HG03520 (cell line): ENCODE measurements around the gene RNF213.

ENCODE experiments used
- ATAC-seq: cut with Tn5 transposase; IDR thresholded peaks from one replicate; pipeline ENCODE4 v1.9.1; 2021; ENCODE audit warnings: mild to moderate bottlenecking, moderate library complexity; ENCODE audit not compliant: unreplicated experiment

The RNF213 gene

DNA sequence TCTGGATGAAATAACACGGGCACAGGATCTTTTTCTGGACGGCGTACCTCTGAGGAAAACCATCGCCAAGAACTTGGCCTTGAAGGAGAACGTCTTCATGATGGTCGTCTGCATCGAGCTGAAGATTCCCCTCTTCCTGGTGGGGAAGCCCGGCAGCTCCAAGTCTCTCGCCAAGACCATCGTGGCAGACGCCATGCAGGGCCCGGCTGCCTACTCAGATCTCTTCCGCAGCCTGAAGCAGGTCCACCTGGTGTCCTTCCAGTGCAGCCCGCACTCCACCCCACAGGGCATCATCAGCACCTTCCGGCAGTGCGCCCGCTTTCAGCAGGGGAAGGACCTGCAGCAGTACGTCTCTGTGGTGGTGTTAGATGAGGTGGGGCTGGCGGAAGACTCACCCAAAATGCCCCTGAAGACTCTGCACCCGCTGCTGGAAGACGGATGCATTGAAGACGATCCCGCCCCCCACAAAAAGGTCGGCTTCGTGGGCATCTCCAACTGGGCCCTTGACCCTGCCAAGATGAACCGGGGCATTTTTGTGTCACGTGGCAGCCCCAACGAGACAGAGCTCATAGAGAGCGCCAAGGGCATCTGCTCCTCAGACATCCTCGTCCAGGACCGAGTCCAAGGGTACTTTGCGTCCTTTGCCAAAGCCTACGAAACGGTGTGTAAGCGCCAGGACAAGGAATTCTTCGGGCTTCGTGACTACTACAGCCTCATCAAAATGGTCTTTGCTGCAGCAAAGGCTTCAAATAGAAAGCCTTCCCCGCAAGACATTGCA is 86.0 kb downstream of the RNF213 start:
- no peak for ATAC-seq

DNA sequence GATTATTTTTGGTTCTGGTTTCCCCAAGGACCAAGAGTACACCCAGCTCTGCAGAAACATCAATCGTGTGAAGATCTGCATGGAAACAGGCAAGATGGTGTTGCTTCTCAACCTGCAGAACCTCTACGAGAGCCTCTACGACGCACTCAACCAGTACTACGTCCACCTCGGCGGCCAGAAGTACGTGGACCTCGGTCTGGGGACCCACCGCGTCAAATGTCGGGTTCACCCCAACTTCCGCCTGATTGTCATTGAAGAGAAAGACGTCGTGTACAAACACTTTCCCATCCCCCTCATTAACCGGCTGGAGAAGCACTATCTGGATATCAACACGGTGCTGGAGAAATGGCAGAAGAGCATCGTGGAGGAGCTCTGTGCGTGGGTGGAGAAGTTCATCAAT is 86.9 kb downstream of the RNF213 start:
- no peak for ATAC-seq

DNA sequence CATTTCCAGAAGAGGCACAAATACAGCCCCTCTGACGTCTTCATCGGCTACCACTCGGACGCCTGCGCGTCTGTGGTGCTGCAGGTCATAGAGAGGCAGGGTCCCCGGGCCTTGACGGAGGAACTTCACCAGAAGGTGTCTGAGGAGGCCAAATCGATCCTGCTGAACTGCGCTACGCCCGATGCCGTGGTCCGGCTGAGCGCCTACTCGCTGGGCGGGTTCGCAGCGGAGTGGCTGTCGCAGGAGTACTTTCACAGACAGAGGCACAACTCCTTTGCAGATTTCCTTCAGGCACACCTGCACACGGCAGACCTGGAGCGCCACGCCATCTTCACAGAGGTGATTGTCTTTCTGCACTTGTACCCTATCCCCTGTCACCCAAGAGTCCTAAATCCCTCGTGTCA is 87.3 kb downstream of the RNF213 start:
- no peak for ATAC-seq

- no peak for ATAC-seq
Measured at GRCh38 chr17:80348551-80349150, 88.0 kb downstream of the RNF213 start.

DNA sequence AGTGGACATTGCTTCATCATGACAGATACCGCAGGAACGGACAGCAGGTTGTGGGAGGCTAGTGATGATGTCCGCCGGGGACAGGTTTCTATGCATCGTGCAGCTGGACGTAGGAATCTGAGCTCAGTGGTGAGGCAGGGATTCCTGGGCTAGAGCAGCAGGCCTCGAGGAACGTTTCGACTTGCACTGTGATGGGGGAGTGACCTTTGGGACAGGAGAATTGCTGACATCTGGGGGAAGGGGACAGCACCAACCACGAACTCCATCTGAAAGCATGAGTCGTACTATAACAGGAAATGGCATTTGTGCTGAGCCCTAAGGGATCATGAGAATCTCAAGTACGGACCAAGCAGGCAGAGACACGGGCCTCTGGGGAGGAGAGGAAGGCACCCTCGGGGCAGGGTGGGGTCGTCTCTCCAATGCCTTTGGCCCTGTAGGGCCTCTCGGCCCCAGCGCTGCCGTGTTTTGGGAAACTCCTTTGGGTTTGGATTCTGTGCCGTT is 88.5 kb downstream of the RNF213 start:
- ATAC-seq = no peak

- no peak for ATAC-seq
Measured at GRCh38 chr17:80349751-80350150, 89.1 kb downstream of the RNF213 start.

DNA sequence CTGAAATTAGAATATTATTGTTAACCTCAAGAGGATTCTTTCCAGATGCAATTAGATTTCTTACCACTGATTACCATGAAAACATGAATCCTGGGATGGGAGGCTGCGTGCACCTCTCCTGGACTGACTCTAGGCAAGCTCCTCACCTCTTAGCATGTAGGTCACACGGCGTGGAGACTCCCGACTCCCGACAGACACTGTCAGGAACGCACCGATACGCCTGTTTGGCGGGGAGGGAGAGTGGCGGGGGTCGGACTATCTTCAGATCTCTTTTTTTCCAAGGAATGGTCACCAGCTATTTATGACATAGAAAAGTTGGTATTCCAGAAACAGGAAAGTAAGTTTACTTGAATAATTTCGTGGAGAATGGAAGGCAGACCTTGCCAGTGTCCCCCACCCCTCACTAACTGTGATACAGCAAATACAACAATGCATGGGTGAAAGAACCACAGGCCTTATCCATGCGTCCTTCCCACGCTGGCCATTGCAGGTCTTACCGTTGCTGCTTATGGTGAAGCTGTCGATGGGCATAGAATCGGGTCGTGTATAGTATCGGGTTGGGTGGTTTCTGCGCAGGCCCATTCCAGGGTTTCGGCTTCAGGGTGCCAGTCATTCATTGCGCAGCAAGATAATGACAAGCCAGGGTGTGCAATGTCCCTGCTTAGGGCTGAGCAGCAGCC is 91.7 kb downstream of the RNF213 start:
- no peak for ATAC-seq

- no peak for ATAC-seq
Measured at GRCh38 chr17:80352991-80353665, 92.5 kb downstream of the RNF213 start.

- no peak for ATAC-seq
Measured at GRCh38 chr17:80353718-80354275, 93.1 kb downstream of the RNF213 start.

GRCh38 chr17:80354336-80354735 is 93.7 kb downstream of the RNF213 start:
- ATAC-seq = no peak

DNA sequence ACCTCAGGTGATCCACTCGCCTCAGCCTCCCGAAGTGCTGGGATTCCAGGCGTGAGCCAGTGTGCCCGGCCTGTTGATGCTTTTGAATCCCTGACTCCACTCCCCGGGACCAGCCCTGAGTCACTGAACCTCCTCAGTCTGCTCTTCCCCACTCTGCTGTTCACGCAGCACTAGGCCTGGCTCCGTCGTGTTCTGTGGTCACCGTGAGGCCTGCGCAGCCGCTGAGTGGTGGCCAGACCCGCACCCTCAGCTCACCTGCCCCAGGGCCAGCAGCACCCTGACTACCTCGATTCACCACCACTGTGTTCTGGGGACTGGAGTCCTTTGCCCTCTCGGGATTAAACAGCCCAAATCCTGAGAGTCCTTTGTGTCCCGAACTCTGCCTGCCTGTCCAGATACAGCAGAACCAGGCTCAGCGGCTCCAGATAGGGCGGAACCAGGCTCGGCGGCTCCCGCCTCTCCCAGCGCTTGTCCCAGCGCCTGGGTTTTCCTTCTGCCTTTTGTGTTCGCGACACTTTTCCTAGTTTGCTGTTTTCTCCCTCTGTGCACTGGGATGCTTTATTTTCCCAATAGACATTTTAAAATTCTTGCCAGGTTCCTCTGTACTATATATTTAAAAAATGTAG is 95.7 kb downstream of the RNF213 start:
- ATAC-seq = no peak

GRCh38 chr17:80358131-80358530 is 97.5 kb downstream of the RNF213 start:
- ATAC-seq = no peak

- ATAC-seq = no peak
Measured at GRCh38 chr17:80358861-80359260, 98.2 kb downstream of the RNF213 start.

DNA sequence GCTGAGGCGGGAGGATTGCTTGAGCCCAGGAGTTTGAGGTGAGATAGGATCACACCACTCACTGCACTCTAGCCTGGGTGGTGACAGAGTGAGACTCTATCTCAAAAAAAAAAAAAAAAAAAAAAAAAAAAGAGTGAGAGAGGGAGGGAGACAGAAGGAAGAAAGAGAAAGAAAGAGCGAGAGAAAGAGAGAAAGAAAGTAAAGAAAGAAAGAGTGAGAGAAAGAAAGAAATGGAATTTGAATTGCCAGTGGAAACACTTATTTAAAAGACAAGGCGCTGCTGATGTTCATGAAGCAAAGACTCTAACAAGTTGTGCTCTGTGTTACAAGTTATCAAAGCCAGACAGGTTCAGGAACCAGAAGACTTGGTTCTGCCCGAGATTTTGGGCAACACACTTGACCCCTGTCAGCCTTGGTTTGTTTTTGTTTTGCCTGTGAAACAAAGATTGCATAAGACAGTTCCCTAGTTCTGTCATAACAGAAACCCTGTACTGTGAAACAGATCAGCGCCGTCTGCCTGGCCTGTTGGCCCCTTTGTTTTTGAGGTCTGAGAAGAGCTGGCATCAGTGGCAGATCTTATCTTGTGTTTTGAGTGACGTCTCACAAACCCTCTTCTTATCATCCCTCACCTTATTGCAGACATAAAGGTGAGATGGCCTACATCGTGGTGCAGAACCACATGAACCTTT is 98.9 kb downstream of the RNF213 start:
- no peak for ATAC-seq

- no peak for ATAC-seq
Measured at GRCh38 chr17:80360396-80360795, 99.7 kb downstream of the RNF213 start.

DNA sequence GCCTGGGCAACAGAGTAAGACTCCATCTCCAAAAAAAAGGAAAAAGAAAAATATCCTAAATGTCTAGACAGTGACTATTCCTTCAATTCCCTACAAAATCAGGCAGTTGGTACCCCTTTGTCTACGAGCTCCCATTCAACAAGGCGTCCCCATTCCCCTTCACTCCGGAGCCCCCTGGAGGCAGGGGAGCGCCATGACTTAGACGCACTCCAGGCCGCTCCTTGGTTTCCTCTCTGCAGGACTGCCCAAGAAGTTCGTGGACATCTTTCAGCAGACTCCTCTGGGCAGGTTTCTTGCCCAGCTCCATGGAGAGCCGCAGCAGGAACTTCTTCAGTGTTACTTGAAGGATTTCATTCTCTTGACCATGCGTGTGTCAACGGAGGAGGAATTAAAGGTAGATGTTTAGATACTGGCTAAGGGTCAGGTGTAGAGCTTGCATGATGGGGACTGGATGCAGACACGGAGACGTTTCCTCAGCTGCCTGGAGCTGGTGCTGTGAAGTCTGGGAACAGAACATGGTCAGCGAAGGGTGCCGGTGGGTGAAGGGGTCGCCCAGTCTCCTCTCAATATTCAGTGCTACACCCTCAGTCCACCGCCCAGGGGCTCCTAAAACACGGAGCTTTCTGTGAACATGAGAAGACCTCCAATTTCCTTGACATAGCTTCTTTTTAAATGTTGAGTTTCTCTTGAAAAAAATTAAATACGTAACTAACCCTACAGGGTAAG is 101.0 kb downstream of the RNF213 start:
- ATAC-seq = no peak

DNA sequence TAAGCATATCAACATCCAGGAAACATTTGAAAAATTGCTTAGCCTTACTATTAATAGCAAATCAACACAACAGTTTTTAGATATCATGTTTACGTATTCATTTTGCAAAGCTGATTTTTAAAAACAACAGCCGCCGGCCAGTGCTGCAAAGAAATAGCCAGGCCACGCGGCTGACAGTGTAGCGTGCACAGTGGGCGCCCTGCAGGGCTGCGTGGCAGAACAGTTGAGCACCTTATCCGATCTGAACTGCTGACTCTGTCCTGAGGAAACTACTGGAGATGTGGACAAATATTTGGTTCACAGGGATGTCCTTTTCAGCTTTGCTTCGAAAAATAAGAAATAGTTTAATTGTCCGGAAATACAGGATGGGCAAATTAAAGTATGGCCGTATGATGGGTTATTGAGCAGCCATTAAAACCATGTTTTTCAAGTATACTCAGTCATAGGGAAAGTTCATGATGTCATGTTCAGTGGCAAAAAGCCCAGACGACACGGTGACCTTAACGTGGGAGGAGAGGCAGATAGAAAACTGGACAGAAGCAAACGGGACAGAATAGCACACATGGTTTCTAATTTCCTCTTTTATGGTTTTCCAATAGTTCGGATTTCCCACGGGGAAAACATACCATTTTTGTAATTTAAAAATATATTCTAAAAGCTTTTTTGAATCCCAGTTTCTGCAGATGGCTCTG is 101.9 kb downstream of the RNF213 start:
- ATAC-seq = no peak

DNA sequence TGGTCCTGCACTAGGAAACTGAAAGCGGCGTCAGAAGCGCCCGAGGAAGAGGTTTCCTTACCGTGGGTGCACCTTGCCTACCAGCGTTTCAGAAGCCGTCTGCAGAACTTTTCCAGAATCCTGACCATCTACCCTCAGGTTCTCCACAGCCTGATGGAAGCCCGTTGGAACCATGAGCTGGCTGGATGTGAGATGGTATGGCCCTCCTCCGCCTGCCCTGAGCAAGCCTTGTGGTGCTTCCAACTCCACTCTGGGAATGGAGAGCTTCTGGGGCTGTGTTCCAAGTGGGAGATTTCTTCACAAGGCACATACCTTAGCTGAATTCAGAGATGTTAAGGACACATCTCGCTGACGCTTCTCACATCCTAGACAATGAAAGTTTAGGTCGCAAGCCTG is 102.5 kb downstream of the RNF213 start:
- ATAC-seq = no peak
